Progenitor cell of endocrine pancreas (in vitro differentiated cells): ENCODE results near the gene CCNG2. TPM values are rescaled to one million over a fixed set of nuclear protein-coding genes. Genes with fewer than 3 reads are reported as not detected.

Experiments
- DNase-seq: peaks from one replicate; pipeline ENCODE4 v3.0.0; 2021; ENCODE audit warnings: low spot score; ENCODE audit not compliant: unreplicated experiment
- H3K27ac Mint-ChIP-seq: 2 replicates; pipeline ENCODE4 v1.8.0; 2021; ENCODE audit warnings: mild to moderate bottlenecking, moderate library complexity, mixed read lengths
- H3K27me3 Mint-ChIP-seq: 2 replicates; pipeline ENCODE4 v1.8.0; 2021; ENCODE audit warnings: mixed read lengths
- H3K36me3 Mint-ChIP-seq: 2 replicates; pipeline ENCODE4 v1.8.0; 2022; ENCODE audit warnings: mixed read lengths; ENCODE audit not compliant: insufficient read depth
- H3K4me1 Mint-ChIP-seq: 2 replicates; pipeline ENCODE4 v1.8.0; 2021; ENCODE audit warnings: low read depth, mixed read lengths
- H3K4me3 Mint-ChIP-seq: 2 replicates; pipeline ENCODE4 v1.8.0; 2021; ENCODE audit warnings: low read depth, mild to moderate bottlenecking, moderate library complexity, mixed read lengths
- H3K9me3 Mint-ChIP-seq: 2 replicates; pipeline ENCODE4 v1.8.0; 2021; ENCODE audit warnings: low read depth, mixed read lengths
- CTCF ChIP-seq: fragments of 200-600 bp; sonication (generic); IDR thresholded peaks from one replicate; pipeline ENCODE4 v1.5.0; 2021; ENCODE audit warnings: antibody characterized with exemption, mild to moderate bottlenecking; ENCODE audit not compliant: unreplicated experiment
- total RNA-seq: library from RNA; stranded (reverse); gene quantifications from 2 replicates; pipeline ENCODE4 v1.2.1, GENCODE V29; 2021

CCNG2 gene
- total RNA-seq, 1 donor from 2014 or later, result 89.5 TPM

GRCh38 chr4:77217526-77217925 lies 60.5 kb downstream of the CCNG2 start:
- no peaks in the 10 kb centered on the region for H3K36me3 Mint-ChIP-seq
- H3K4me3 Mint-ChIP-seq, result no peak overlapping the region
- no peak for DNase-seq
- H3K9me3 Mint-ChIP-seq, result no peaks in the 10 kb centered on the region
- no peak overlapping the region for H3K27ac Mint-ChIP-seq
- no peaks in the 10 kb centered on the region for H3K4me1 Mint-ChIP-seq
- TF ChIP-seq CTCF, result no peak
- H3K27me3 Mint-ChIP-seq, result no peaks in the 10 kb centered on the region

- no peak for TF ChIP-seq CTCF
- DNase-seq, result no peak
- Mint-ChIP-seq H3K27ac (no peak overlapping the region), H3K4me1 (no peaks in the 10 kb centered on the region), H3K4me3 (no peak overlapping the region), H3K27me3 (no peaks in the 10 kb centered on the region), H3K9me3 (no peaks in the 10 kb centered on the region), H3K36me3 (no peaks in the 10 kb centered on the region)
Observed at GRCh38 chr4:77219266-77219665, 62.3 kb downstream of the CCNG2 start.

Other genes with a start within 250 kb of the CCNG2 start
- 80.4 and 84.1 TPM in 2 replicates for gene SEPTIN11, start 207.5 kb upstream of the CCNG2 start, total RNA-seq
- 300 and 322 TPM in 2 replicates for gene CCNI, start 81.2 kb upstream of the CCNG2 start, total RNA-seq